H1 (cell line): ENCODE results near the gene BICD1. TPM values are rescaled to one million over a fixed set of nuclear protein-coding genes. Genes with fewer than 3 reads are reported as not detected.

Experiments
- CTCF ChIA-PET: fragments of 300-600 bp; sonication (Branson Sonifier 250); formaldehyde crosslinking; loops from one replicate; lab custom pipeline; 2021; ENCODE audit not compliant: partially characterized antibody; lab: Charles Lee
- POLR2A ChIA-PET: fragments of 300-600 bp; sonication (Branson Sonifier 250); formaldehyde crosslinking; loops from one replicate; lab custom pipeline; 2021; ENCODE audit warnings: inconsistent platforms; ENCODE audit not compliant: partially characterized antibody; lab: Charles Lee
- DNase-seq, 2 experiments: peaks; one replicate each; pipeline versions ENCODE4 v3.0.0 to v3.0.0-alpha.2; 2010 to 2022; ENCODE audit warnings: low spot score in 2 of 2, low read depth in 1 of 2, mixed read lengths in 1 of 2
- FAIRE-seq: peaks from 2 replicates; lab custom pipeline; 2011; peaks lifted over from hg19 to GRCh38; lab: Jason Lieb, UNC
- H2AFZ ChIP-seq: 2 replicates; pipeline ENCODE4 v1.8.1; 2012; ENCODE audit warnings: low read length, inconsistent platforms
- H2AK5ac ChIP-seq: 2 replicates; pipeline ENCODE4 v1.6.1; 2013; ENCODE audit warnings: low read depth, low read length
- H2BK120ac ChIP-seq: replicated peaks from 2 replicates; pipeline ENCODE3; 2013; ENCODE audit warnings: low read depth, low read length, inconsistent platforms
- H2BK12ac ChIP-seq: 2 replicates; pipeline ENCODE4 v1.6.1; 2013; ENCODE audit warnings: low read depth, low read length
- H2BK15ac ChIP-seq: 2 replicates; pipeline ENCODE4 v1.6.1; 2013; ENCODE audit warnings: low read length
- H2BK20ac ChIP-seq: 2 replicates; pipeline ENCODE4 v1.6.1; 2013; ENCODE audit warnings: low read length
- H2BK5ac ChIP-seq: 2 replicates; pipeline ENCODE4 v1.6.1; 2013; ENCODE audit warnings: low read depth, low read length
- H3K14ac ChIP-seq: 2 replicates; pipeline ENCODE4 v1.6.1; 2013; ENCODE audit warnings: inconsistent platforms; ENCODE audit not compliant: insufficient read length
- H3K18ac ChIP-seq: 2 replicates; pipeline ENCODE4 v1.6.1; 2013; ENCODE audit warnings: low read length; ENCODE audit errors: extremely low read depth
- H3K23ac ChIP-seq: 2 replicates; pipeline ENCODE4 v1.6.1; 2013; ENCODE audit warnings: inconsistent platforms; ENCODE audit not compliant: insufficient read length
- H3K23me2 ChIP-seq: 2 replicates; pipeline ENCODE4 v1.6.1; 2013; ENCODE audit warnings: low read depth, low read length
- H3K27ac ChIP-seq: 2 replicates; pipeline ENCODE4 v1.6.1; 2011; ENCODE audit warnings: low read depth, low read length, inconsistent platforms
- H3K27me3 ChIP-seq, 4 experiments: replicated peaks in 1 of 4; 1 replicate in 1 of 4; 2 replicates in 3 of 4; pipeline versions ENCODE4 v1.6.1 to v1.8.1; 2011 to 2013; ENCODE audit warnings: low read length in 3 of 4, mild to moderate bottlenecking in 3 of 4, inconsistent platforms in 2 of 4, mixed read lengths in 2 of 4, moderate library complexity in 1 of 4; ENCODE audit not compliant: control insufficient read depth in 3 of 4, insufficient read depth in 3 of 4; ENCODE audit errors: extremely low read depth in 1 of 4
- H3K36me3 ChIP-seq, 4 experiments: 2 replicates each; pipeline versions ENCODE4 v1.6.1 to v1.8.1; 2011 to 2013; ENCODE audit warnings: mild to moderate bottlenecking in 4 of 4, low read length in 3 of 4, moderate library complexity in 2 of 4, control low read depth in 1 of 4, inconsistent platforms in 1 of 4; ENCODE audit not compliant: insufficient read depth in 4 of 4, control insufficient read depth in 2 of 4
- H3K4ac ChIP-seq: replicated peaks from 2 replicates; pipeline ENCODE3; 2013; ENCODE audit warnings: low read length, low read depth, mixed read lengths, inconsistent platforms; ENCODE audit not compliant: insufficient read length
- H3K4me1 ChIP-seq, 4 experiments: replicated peaks in 1 of 4; 1 replicate in 1 of 4; 2 replicates in 3 of 4; pipeline versions ENCODE4 v1.6.1 to v1.8.1; 2011 to 2013; ENCODE audit warnings: low read length in 3 of 4, inconsistent platforms in 2 of 4, mixed read lengths in 1 of 4; ENCODE audit not compliant: insufficient read depth in 4 of 4, control insufficient read depth in 3 of 4
- H3K4me2 ChIP-seq, 2 experiments: 2 replicates each; pipeline versions ENCODE4 v1.6.1 to v1.8.1; 2011 to 2013; ENCODE audit warnings: low read depth in 2 of 2, low read length in 2 of 2, control low read depth in 1 of 2, inconsistent platforms in 1 of 2, mild to moderate bottlenecking in 1 of 2; ENCODE audit not compliant: insufficient read depth in 1 of 2
- H3K4me3 ChIP-seq, 4 experiments: fragments of 200-600, 300-600 bp in 1 of 4; sonication (generic), shearing (Covaris generic), sonication (Bioruptor Twin) in 1 of 4; 2 replicates each; pipeline versions ENCODE4 v1.5.1 to v1.8.1; 2011 to 2016; ENCODE audit warnings: low read length in 4 of 4, low read depth in 3 of 4, control low read depth in 2 of 4, inconsistent platforms in 2 of 4, mild to moderate bottlenecking in 2 of 4, mixed read lengths in 1 of 4, moderate library complexity in 1 of 4; ENCODE audit not compliant: insufficient read depth in 2 of 4; ENCODE audit errors: extremely low read depth in 1 of 4
- H3K56ac ChIP-seq: replicated peaks from 2 replicates; pipeline ENCODE3; 2013; ENCODE audit warnings: low read depth, mild to moderate bottlenecking, mixed read lengths, low read length, inconsistent platforms; ENCODE audit not compliant: insufficient read length
- H3K79me1 ChIP-seq: 2 replicates; pipeline ENCODE4 v1.6.1; 2013; ENCODE audit warnings: low read depth, low read length, control low read depth
- H3K79me2 ChIP-seq, 2 experiments: 2 replicates each; pipeline versions ENCODE4 v1.6.1 to v1.8.1; 2012 to 2013; ENCODE audit warnings: low read length in 2 of 2, mild to moderate bottlenecking in 2 of 2, inconsistent platforms in 1 of 2; ENCODE audit not compliant: insufficient read depth in 2 of 2, control insufficient read depth in 1 of 2
- H3K9ac ChIP-seq, 4 experiments: replicated peaks in 1 of 4; 1 replicate in 1 of 4; 2 replicates in 3 of 4; pipeline versions ENCODE4 v1.6.1 to v1.8.1; 2011 to 2013; ENCODE audit warnings: low read depth in 3 of 4, low read length in 3 of 4, control low read depth in 2 of 4, mild to moderate bottlenecking in 2 of 4, moderate library complexity in 2 of 4, inconsistent platforms in 1 of 4; ENCODE audit errors: extremely low read depth in 1 of 4
- H3K9me3 ChIP-seq, 2 experiments: 2 replicates each; pipeline versions ENCODE4 v1.6.1 to v1.8.1; 2012 to 2013; ENCODE audit warnings: mild to moderate bottlenecking in 2 of 2, moderate library complexity in 2 of 2, control low read depth in 1 of 2, inconsistent platforms in 1 of 2, low read depth in 1 of 2, low read length in 1 of 2, mixed read lengths in 1 of 2; ENCODE audit not compliant: insufficient read depth in 2 of 2
- H4K20me1 ChIP-seq, 2 experiments: replicated peaks in 1 of 2; 2 replicates each; pipeline versions ENCODE3 to v1.8.1; 2011 to 2013; ENCODE audit warnings: inconsistent platforms in 2 of 2, low read length in 2 of 2, mild to moderate bottlenecking in 1 of 2; ENCODE audit not compliant: insufficient read depth in 2 of 2, control insufficient read depth in 1 of 2
- H4K5ac ChIP-seq: 2 replicates; pipeline ENCODE4 v1.6.1; 2013; ENCODE audit warnings: low read length, low read depth, mixed read lengths, inconsistent platforms; ENCODE audit not compliant: insufficient read length
- H4K8ac ChIP-seq: 2 replicates; pipeline ENCODE4 v1.8.0; 2013; ENCODE audit warnings: mild to moderate bottlenecking, moderate library complexity, low read length, inconsistent platforms; ENCODE audit not compliant: insufficient read depth; ENCODE audit errors: extremely low read depth
- H4K91ac ChIP-seq: replicated peaks from 2 replicates; pipeline ENCODE3; 2013; ENCODE audit warnings: low read length, mixed read lengths, inconsistent platforms; ENCODE audit not compliant: insufficient read length
- BACH1 ChIP-seq: IDR thresholded peaks from 2 replicates; pipeline ENCODE4 v1.6.1; 2012; ENCODE audit warnings: low read length, improper control_type of control experiment
- CBX5 ChIP-seq: fragments of 300-800, 300-1000 bp; sonication (generic); IDR thresholded peaks from 2 replicates; pipeline ENCODE4 v1.7.1; 2016; ENCODE audit warnings: antibody characterized with exemption, low read length, low read depth
- CHD1 ChIP-seq: IDR thresholded peaks from 2 replicates; pipeline ENCODE4 v1.6.1; 2012; ENCODE audit warnings: low read depth, low read length, improper control_type of control experiment
- CTBP2 ChIP-seq: IDR thresholded peaks from 2 replicates; pipeline ENCODE4 v1.7.0; 2011; ENCODE audit warnings: borderline replicate concordance, mild to moderate bottlenecking, moderate library complexity, mixed read lengths, low read length; ENCODE audit not compliant: insufficient read depth, insufficient read length
- FOSL1 ChIP-seq: IDR thresholded peaks from 2 replicates; pipeline ENCODE4 v1.6.1; 2011; ENCODE audit warnings: mild to moderate bottlenecking, low read depth, low read length, moderate library complexity; ENCODE audit not compliant: insufficient read depth
- KDM5A ChIP-seq: fragments of 200-600 bp; IDR thresholded peaks from 2 replicates; pipeline ENCODE4 v1.7.1; 2012; ENCODE audit warnings: mild to moderate bottlenecking, low read length, inconsistent platforms, mixed read lengths
- SIRT6 ChIP-seq: IDR thresholded peaks from one replicate; pipeline ENCODE4 v1.7.1; 2012; ENCODE audit warnings: low read length, inconsistent platforms
- SP1 ChIP-seq: IDR thresholded peaks from 2 replicates; pipeline ENCODE4 v1.6.1; 2011; ENCODE audit warnings: low read depth, low read length
- SP2 ChIP-seq: IDR thresholded peaks from 2 replicates; pipeline ENCODE4 v1.6.1; 2012; ENCODE audit warnings: mild to moderate bottlenecking, low read length, inconsistent platforms
- WGBS, 2 experiments: shearing (Covaris generic) in 1 of 2; methylation state at CpG; one replicate each; pipeline versions ENCODE4 v1.1.6 to v1.1.7; 2013 to 2015; ENCODE audit warnings: low lambda C conversion rate in 2 of 2, mixed read lengths in 2 of 2, inconsistent platforms in 1 of 2, low coverage in 1 of 2, missing lambda C conversion rate in 1 of 2; ENCODE audit not compliant: insufficient replicate concordance in 2 of 2, insufficient coverage in 1 of 2, insufficient read length in 1 of 2; ENCODE audit errors: extremely low coverage in 1 of 2, missing lambda C conversion rate in 1 of 2; 5-methylcytosine and 5-hydroxymethylcytosine counted together
- polyA plus RNA-seq, 7 experiments: library from polyadenylated mRNA; depleted of rRNA in 3 of 7; stranded (reverse) in 5 of 7; unstranded in 2 of 7; fragments of >200 nt in 5 of 7; fragments of 200-250 nt in 2 of 7; gene quantifications; 1 replicate in 5 of 7; 2 replicates in 1 of 7; 4 replicates in 1 of 7; pipeline versions ENCODE4 v1.2.1 to v1.2.3, GENCODE V29; 2011 to 2013; ENCODE audit warnings: missing spikeins in 2 of 7, mixed read lengths in 2 of 7
- total RNA-seq: library from RNA; stranded (reverse); fragmentation: NEBNext Ultra II Directional; extraction: Animal tissue kit (Norgen Biotek cat#: 25700); gene quantifications from 2 replicates; pipeline ENCODE4 v1.2.1, GENCODE V29; 2021
- TF ChIP-seq, protein P1 (sequence below): IDR thresholded peaks from 2 replicates; pipeline ENCODE4 v1.6.1; 2011; ENCODE audit warnings: low read length, improper control_type of control experiment

Gene BICD1
- total and polyA plus RNA-seq, 2 of the 8 experiments (the other 6 are each of a cell fraction or from before 2014, with no cell fraction given): 34.1 to 58.4 TPM

GRCh38 chr12:32303174-32303549 lies 196.5 kb downstream of the BICD1 start:
- no peak overlapping the region for H4K5ac ChIP-seq
- H3K23ac ChIP-seq: no peak overlapping the region
- TF ChIP-seq BACH1 (no peak), SP1 (no peak), CBX5 (no peak), FOSL1 (no peak), CHD1 (no peak), SP2 (no peak), KDM5A (no peak), SIRT6 (no peak), CTBP2 (no peak)
- TF ChIP-seq, protein P1, sequence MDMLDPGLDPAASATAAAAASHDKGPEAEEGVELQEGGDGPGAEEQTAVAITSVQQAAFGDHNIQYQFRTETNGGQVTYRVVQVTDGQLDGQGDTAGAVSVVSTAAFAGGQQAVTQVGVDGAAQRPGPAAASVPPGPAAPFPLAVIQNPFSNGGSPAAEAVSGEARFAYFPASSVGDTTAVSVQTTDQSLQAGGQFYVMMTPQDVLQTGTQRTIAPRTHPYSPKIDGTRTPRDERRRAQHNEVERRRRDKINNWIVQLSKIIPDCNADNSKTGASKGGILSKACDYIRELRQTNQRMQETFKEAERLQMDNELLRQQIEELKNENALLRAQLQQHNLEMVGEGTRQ: no peak
- TF ChIP-seq, all 59 proteins: peak for 0
- DNase-seq (no peak), FAIRE-seq (no peak)
- 96% methylated on average over 5 of the region's 5 CpGs; no CpG with 5 or more reads in 1 of the 2 experiments for WGBS, 2 experiments
- no peak overlapping the region for H3K18ac ChIP-seq
- H3K14ac ChIP-seq: no peak overlapping the region
- H2BK15ac ChIP-seq: no peak overlapping the region
- H3K4me2 ChIP-seq: no peak overlapping the region
- POLR2A ChIA-PET: no interaction called here
- H2BK120ac ChIP-seq: no peak overlapping the region
- no peak overlapping the region for H2AK5ac ChIP-seq
- H3K23me2 ChIP-seq: no peaks in the 10 kb centered on the region
- H3K4me3 ChIP-seq: no peak overlapping the region
- no peaks in the 10 kb centered on the region for H3K27me3 ChIP-seq
- CTCF ChIA-PET: interaction anchor here (0.7 to 1.2 kb wide), 4 partner anchors 9 to 141 kb away, joined by 3 to 4 read pairs (median 3); no protein-coding TSS in a partner anchor
- no peak overlapping the region for H3K4ac ChIP-seq
- no peak overlapping the region for H3K9ac ChIP-seq
- no peak overlapping the region for H3K27ac ChIP-seq
- peaks cover 0 to 2% of the 10 kb centered on the region in 2 experiments; a peak in 1 of 4 replicates for H3K79me2 ChIP-seq
- no peaks in the 10 kb centered on the region; the same call in 1 of the 2 replicates for H3K79me1 ChIP-seq
- H4K91ac ChIP-seq: no peak overlapping the region
- H4K20me1 ChIP-seq: peaks cover 0 to 1% of the 10 kb centered on the region in 2 experiments
- H2BK20ac ChIP-seq: no peak overlapping the region
- no peak overlapping the region for H2AFZ ChIP-seq
- H3K56ac ChIP-seq: no peak overlapping the region
- no peaks in the 10 kb centered on the region for H3K9me3 ChIP-seq
- H2BK12ac ChIP-seq: no peak overlapping the region
- no peaks in the 10 kb centered on the region for H3K4me1 ChIP-seq
- no peak overlapping the region for H4K8ac ChIP-seq
- H2BK5ac ChIP-seq: no peak overlapping the region
- peaks cover 2 to 17% (median 6%) of the 10 kb centered on the region in 4 experiments; a peak in 6 of 8 replicates for H3K36me3 ChIP-seq
